ENCODE measurements around the gene CD302.
"Not testable (repeated sequence)": the region's sequence is repeated elsewhere in the genome, so short reads cannot be mapped to it uniquely, and the experiment has no call there.

- TF ChIP-seq, protein P1, sequence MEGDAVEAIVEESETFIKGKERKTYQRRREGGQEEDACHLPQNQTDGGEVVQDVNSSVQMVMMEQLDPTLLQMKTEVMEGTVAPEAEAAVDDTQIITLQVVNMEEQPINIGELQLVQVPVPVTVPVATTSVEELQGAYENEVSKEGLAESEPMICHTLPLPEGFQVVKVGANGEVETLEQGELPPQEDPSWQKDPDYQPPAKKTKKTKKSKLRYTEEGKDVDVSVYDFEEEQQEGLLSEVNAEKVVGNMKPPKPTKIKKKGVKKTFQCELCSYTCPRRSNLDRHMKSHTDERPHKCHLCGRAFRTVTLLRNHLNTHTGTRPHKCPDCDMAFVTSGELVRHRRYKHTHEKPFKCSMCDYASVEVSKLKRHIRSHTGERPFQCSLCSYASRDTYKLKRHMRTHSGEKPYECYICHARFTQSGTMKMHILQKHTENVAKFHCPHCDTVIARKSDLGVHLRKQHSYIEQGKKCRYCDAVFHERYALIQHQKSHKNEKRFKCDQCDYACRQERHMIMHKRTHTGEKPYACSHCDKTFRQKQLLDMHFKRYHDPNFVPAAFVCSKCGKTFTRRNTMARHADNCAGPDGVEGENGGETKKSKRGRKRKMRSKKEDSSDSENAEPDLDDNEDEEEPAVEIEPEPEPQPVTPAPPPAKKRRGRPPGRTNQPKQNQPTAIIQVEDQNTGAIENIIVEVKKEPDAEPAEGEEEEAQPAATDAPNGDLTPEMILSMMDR (IDR thresholded peaks at IDR 0.05; ENCODE audit: insufficient read depth, low read length, poor library complexity, severe bottlenecking): not testable (repeated sequence)
- TF ChIP-seq EZH2phosphoT487 (conservative IDR thresholded peaks at IDR 0.05; ENCODE audit: low read length): not testable (repeated sequence)
Measured at GRCh38 chr2:159784744-159785143, 13.3 kb downstream of the CD302 start.

All from SU-DHL-6 (cell line).